GM19043 (cell line): ENCODE data around the gene GPD2.

Experiments
- ATAC-seq: cut with Tn5 transposase; IDR thresholded peaks from one replicate; pipeline ENCODE4 v1.9.1; 2021; ENCODE audit warnings: low read depth; ENCODE audit not compliant: unreplicated experiment

Gene GPD2

GRCh38 chr2:156635646-156636045 is 199.5 kb downstream of the GPD2 start:
- ATAC-seq = no peak
